Cardiac muscle cell (in vitro differentiated cells and primary cell): Measurements from ENCODE around the gene LRP1B. TPM values are rescaled to one million over a fixed set of nuclear protein-coding genes. Genes with fewer than 3 reads are reported as not detected.

ENCODE experiments used
- DNase-seq, 2 donors: peaks; one replicate each; pipeline versions ENCODE4 v3.0.0 to v3.0.0-alpha.2; 2010 to 2017; ENCODE audit warnings: low read depth in 1 of 2, low spot score in 1 of 2
- H3K27ac ChIP-seq: fragments of 200-600 bp; sonication (generic); 2 replicates; pipeline ENCODE4 v1.5.1; 2016
- H3K27me3 ChIP-seq: fragments of 200-600 bp; sonication (generic); 2 replicates; pipeline ENCODE4 v1.6.0; 2016; ENCODE audit warnings: control low read depth
- H3K36me3 ChIP-seq: fragments of 200-600 bp; sonication (generic); 2 replicates; pipeline ENCODE4 v1.5.1; 2016; ENCODE audit warnings: control low read depth
- H3K4me1 ChIP-seq: fragments of 200-600 bp; sonication (generic); 2 replicates; pipeline ENCODE4 v1.8.1; 2017; ENCODE audit warnings: low read depth, mild to moderate bottlenecking, mixed run types
- H3K4me3 ChIP-seq: fragments of 200-600 bp; sonication (generic); 2 replicates; pipeline ENCODE4 v1.5.1; 2016; ENCODE audit warnings: mild to moderate bottlenecking
- H3K9me3 ChIP-seq: fragments of 200-600 bp; sonication (generic); 2 replicates; pipeline ENCODE4 v1.5.1; 2017; ENCODE audit warnings: low read depth, mild to moderate bottlenecking, control low read depth
- polyA plus RNA-seq: library from polyadenylated mRNA; unstranded; fragments of >200 nt; fragmentation: Nextera tagmentation; extraction: Ambion mirVana; gene quantifications from 2 replicates; pipeline ENCODE4 v1.2.1, GENCODE V29; 2016
- total RNA-seq: library from RNA; depleted of rRNA; stranded (reverse); fragments of >200 nt; gene quantifications from 2 replicates; pipeline ENCODE4 v1.2.3, GENCODE V29; 2016
- TF ChIP-seq, protein P1 (sequence below): IDR thresholded peaks from 2 replicates; pipeline ENCODE4 v1.5.1; 2012; ENCODE audit warnings: low read depth, mild to moderate bottlenecking, low read length

Gene LRP1B
- total and polyA plus RNA-seq, 2 experiments from 2014 or later, result 1.2 to 2.5 TPM

DNA sequence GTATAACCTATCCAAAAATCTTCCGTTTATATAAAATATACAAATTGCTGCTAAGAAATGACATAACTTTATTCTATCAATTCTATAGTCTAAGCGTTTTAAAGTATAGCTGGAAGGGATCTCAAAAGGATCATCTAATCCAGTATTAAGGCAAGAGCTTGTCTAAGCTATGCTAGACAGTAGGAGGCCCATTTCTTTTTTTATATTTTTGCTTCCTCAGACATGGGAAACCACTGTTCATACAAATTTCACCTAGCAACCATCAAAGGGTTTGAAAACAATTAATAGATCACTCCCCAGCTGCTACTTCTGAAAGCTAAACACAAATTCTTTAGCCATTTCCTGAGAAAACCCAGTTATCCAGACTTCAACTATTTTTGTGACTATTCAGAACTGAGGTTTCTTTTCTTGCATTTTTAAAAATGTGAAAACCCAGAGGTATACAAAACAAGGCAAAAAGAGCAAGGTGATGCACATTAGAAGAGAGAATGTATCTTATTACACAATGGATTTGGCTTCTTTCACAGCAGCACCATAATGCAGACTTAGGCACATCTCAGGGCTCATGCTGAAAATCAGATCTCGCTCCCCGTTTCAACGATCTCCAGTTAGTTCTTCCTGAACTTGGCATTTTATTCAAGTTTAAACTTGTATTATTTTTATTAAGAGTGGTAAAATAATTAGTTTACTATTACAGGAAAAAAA lies 274.4 kb downstream of the LRP1B start:
- DNase-seq, result no peak
- Histone ChIP-seq H3K27ac (no peak overlapping the region), H3K9me3 (no peaks in the 10 kb centered on the region), H3K4me3 (no peak overlapping the region), H3K27me3 (no peaks in the 10 kb centered on the region), H3K4me1 (no peaks in the 10 kb centered on the region), H3K36me3 (no peaks in the 10 kb centered on the region)
- TF ChIP-seq, protein P1, sequence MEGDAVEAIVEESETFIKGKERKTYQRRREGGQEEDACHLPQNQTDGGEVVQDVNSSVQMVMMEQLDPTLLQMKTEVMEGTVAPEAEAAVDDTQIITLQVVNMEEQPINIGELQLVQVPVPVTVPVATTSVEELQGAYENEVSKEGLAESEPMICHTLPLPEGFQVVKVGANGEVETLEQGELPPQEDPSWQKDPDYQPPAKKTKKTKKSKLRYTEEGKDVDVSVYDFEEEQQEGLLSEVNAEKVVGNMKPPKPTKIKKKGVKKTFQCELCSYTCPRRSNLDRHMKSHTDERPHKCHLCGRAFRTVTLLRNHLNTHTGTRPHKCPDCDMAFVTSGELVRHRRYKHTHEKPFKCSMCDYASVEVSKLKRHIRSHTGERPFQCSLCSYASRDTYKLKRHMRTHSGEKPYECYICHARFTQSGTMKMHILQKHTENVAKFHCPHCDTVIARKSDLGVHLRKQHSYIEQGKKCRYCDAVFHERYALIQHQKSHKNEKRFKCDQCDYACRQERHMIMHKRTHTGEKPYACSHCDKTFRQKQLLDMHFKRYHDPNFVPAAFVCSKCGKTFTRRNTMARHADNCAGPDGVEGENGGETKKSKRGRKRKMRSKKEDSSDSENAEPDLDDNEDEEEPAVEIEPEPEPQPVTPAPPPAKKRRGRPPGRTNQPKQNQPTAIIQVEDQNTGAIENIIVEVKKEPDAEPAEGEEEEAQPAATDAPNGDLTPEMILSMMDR, result no peak

DNA sequence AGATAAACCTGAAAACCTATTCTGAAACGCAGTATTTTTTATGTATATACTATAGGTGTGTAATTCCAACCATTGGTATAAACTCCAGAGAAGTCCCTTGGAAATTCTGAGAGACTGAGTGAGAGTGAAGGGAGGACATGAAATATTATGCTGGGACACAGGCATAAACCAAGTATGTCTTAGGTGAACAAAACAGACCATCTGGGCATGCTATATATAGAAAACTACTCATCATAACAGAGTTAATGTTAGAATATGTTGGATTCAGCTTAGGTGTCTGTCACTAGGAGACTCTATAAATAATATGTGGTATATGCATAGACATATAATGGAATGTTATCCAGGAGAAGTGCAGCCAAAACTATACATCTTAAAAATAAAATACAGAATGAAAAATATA lies 282.6 kb downstream of the LRP1B start:
- TF ChIP-seq, protein P1, result no peak
- H3K27me3 ChIP-seq, result no peaks in the 10 kb centered on the region
- H3K4me3 ChIP-seq, result no peak overlapping the region
- no peaks in the 10 kb centered on the region for H3K9me3 ChIP-seq
- H3K36me3 ChIP-seq, result no peaks in the 10 kb centered on the region
- H3K4me1 ChIP-seq, result no peaks in the 10 kb centered on the region
- no peak overlapping the region for H3K27ac ChIP-seq
- no peak for DNase-seq

DNA sequence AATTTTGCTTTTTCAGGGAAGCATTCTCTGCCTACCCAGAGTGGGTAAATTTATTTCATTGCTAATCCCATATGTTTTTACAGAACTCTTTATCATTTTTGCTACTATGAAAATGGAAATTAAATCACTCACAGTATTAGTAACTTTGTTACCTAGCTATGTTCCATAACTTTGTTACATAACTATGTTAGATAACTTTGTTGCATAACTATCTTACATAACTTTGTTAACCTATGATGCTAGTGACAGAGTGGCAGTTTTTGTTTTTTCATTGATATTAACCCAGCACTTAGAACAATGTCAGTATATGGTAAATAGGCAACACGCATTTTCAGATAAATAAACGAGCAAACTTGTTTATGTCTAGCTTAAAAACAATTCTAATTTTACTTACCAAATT lies 286.6 kb downstream of the LRP1B start:
- TF ChIP-seq, protein P1, result no peak
- no peak overlapping the region for H3K27ac ChIP-seq
- no peaks in the 10 kb centered on the region for H3K9me3 ChIP-seq
- H3K4me3 ChIP-seq, result no peak overlapping the region
- H3K4me1 ChIP-seq, result no peaks in the 10 kb centered on the region
- DNase-seq, result no peak
- no peaks in the 10 kb centered on the region for H3K36me3 ChIP-seq
- no peaks in the 10 kb centered on the region for H3K27me3 ChIP-seq

DNA sequence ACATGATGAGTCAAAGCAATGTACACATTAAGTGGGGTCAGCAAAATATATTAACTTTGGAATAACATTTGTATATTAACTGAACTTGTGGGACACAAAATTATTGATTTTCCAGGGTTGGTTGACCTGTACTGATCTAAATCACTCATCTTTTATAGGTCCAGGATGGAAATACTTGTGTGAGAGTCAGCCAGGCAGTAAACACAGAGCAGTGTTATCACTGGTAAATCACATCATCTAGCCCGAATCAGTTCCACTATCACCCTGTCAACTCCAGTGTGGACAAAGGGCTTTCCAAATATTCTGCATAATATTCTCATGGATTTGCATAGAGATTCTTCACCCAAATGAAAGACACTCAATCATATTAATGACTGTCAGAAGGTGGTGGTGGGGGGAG lies 295.7 kb downstream of the LRP1B start:
- Histone ChIP-seq H3K36me3 (no peaks in the 10 kb centered on the region), H3K27ac (no peak overlapping the region), H3K9me3 (no peaks in the 10 kb centered on the region), H3K4me3 (no peak overlapping the region), H3K27me3 (no peaks in the 10 kb centered on the region), H3K4me1 (no peaks in the 10 kb centered on the region)
- no peak for DNase-seq
- TF ChIP-seq, protein P1, result no peak

DNA sequence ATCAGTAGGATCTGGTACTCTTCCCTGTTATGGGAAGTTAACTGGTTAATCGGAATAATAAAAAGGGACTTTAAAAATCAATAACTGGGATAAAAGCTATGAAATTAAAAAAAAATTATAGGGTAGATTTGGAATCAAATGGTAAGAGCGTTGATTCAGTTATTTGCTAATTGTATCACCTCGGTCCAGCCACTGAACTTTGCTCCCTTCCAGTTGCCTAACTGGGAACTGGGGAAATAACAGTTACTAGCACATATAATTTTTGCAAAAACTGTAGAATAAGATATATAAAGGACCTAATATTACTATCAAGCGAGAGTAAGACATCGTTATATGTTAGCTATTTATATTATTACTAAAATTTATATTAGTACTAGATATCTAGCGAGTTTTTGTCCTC lies 302.1 kb downstream of the LRP1B start:
- TF ChIP-seq, protein P1, result no peak
- H3K4me1 ChIP-seq, result no peaks in the 10 kb centered on the region
- no peaks in the 10 kb centered on the region for H3K36me3 ChIP-seq
- H3K4me3 ChIP-seq, result no peak overlapping the region
- no peak for DNase-seq
- no peak overlapping the region for H3K27ac ChIP-seq
- no peaks in the 10 kb centered on the region for H3K27me3 ChIP-seq
- H3K9me3 ChIP-seq, result no peaks in the 10 kb centered on the region

- no peak overlapping the region for H3K27ac ChIP-seq
- no peaks in the 10 kb centered on the region for H3K27me3 ChIP-seq
- peaks cover 5% of the 10 kb centered on the region for H3K4me1 ChIP-seq
- no peak overlapping the region for H3K4me3 ChIP-seq
- H3K36me3 ChIP-seq, result no peaks in the 10 kb centered on the region
- TF ChIP-seq, protein P1, result no peak
- no peak for DNase-seq
- H3K9me3 ChIP-seq, result no peaks in the 10 kb centered on the region
Observed at GRCh38 chr2:141824790-141825189, 306.0 kb downstream of the LRP1B start.
